ENCODE results near the gene NUDT13. TPM values are rescaled to one million over a fixed set of nuclear protein-coding genes. Genes with fewer than 3 reads are reported as not detected.
A peak's percentile ranks its signal among the peaks of the same experiment; 100 is the strongest.

The NUDT13 gene
- total and polyA plus RNA-seq, 9 of the 15 experiments (the other 6 are each of a cell fraction or from before 2014, with no cell fraction given): 4.7 to 11.1 (median 5.6) TPM

DNA sequence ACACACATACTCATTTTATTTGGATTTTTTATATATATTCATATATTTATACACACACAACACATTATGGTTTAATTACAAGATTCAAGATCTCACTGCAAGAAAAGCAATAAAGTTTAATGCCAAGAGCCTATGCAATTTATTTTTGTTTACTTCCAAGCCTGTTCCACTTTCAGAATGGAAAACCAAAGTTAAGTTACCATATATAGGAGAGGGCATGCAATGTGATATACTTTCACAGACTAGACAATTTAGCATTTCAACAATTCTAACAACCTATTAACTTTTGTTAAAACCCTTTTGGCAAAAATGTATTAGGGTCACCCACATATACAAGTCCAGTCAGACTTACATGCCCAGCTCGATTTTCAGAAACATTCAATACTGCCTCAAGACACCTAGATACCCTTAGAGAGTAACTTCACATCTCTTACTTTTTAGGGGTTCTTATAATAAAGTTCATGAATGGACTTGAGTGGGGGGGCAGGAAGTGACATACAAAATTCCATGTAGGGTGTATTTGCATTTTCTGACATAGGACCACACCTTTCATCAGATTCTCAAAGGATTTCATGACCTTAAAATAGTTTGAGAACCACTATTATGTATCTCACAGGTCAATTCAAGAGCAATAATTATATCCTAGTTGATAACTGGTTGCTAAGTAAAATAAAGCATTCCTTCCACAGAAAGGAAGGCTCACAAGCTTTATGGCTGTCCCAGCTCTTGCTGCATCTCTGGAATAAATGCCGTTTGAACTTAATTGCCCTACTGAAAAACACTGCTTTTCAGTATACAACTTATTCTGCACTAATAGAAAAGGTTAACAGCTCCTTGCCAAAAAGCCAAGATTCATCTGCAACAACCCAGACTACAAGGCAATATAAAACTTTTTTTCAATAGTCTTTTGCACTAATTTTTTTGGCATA, 16.1 kb upstream of the NUDT13 start:
- Histone ChIP-seq H3K36me3 (ENCODE audit: control insufficient read depth, insufficient read depth, low read length) (peaks cover 16% of the 10 kb centered on the region; the same call in 2 of the 3 replicates), H3K9me1 (ENCODE audit: control insufficient read depth, insufficient read depth, low read length) (no peaks in the 10 kb centered on the region), H3K27me3 (ENCODE audit: control insufficient read depth in 2 of 2, insufficient read depth in 2 of 2, low read length in 2 of 2) (no peaks in the 10 kb centered on the region), H3K4me2 (ENCODE audit: insufficient read depth, low read length) (peak overlapping the region; percentile 82), H3K79me2 (ENCODE audit: control insufficient read depth, insufficient read depth, low read length) (peaks cover 74% of the 10 kb centered on the region), H2AFZ (ENCODE audit: low read depth, low read length) (no peak overlapping the region; the same call in 1 of the 2 replicates), H3K9me3 (replicated peaks; ENCODE audit: control insufficient read depth, insufficient read depth, low read depth, low read length) (no peaks in the 10 kb centered on the region), H3K4me3 (peak overlapping the region; percentile 74), H4K20me1 (replicated peaks; ENCODE audit: control insufficient read depth, insufficient read depth, low read length) (peaks cover 15% of the 10 kb centered on the region; the same call in 1 of the 2 replicates), H3K27ac (ENCODE audit: extremely low read depth, low read depth, low read length) (peak overlapping the region; percentile 31; the same call in 2 of the 3 replicates), H3K9ac (ENCODE audit: insufficient read depth in 1 of 2, low read depth in 2 of 2, low read length in 2 of 2) (peak overlapping the region in 1 of 2 experiments; percentile 91; a peak in 2 of 4 replicates), H3K4me1 (replicated peaks in 1 of 2; ENCODE audit: control insufficient read depth in 2 of 2, insufficient read depth in 2 of 2, low read length in 2 of 2) (peaks cover 12% of the 10 kb centered on the region in 2 experiments; a peak in 3 of 5 replicates)
- DNase-seq (ENCODE audit: extremely low read depth in 1 of 4, low spot score in 3 of 4) (peak in 2 of 4 experiments; percentile 35 to 49), ATAC-seq (no peak), FAIRE-seq (peak; percentile 48)
- ChIA-PET CTCF (ENCODE audit: low intra/inter-chr PET ratio) (no interaction called here), POLR2A (interaction anchor here (0.5 to 7.5 kb wide), 11 partner anchors 11 to 798 kb away, joined by 3 to 112 read pairs (median 3); partner anchors contain the start of genes DNAJC9 and NUDT13)
- BruUV-seq (replicated peaks): no TSS peak
- intact Hi-C loops (cut with micrococcal nuclease): no loop called here
- in situ Hi-C loops (cut with MboI): no loop called here
- WGBS (ENCODE audit: insufficient coverage, low coverage, missing lambda C conversion rate): 2% methylated on average over 2 of the region's 2 CpGs
- TF ChIP-seq CREB1 (IDR thresholded peaks at IDR 0.05): peak; percentile 23; the same call in 1 of the 2 replicates
- TF ChIP-seq CREB1 (CRISPR knock-in tag; IDR thresholded peaks at IDR 0.05): no peak
- TF ChIP-seq, protein P1, sequence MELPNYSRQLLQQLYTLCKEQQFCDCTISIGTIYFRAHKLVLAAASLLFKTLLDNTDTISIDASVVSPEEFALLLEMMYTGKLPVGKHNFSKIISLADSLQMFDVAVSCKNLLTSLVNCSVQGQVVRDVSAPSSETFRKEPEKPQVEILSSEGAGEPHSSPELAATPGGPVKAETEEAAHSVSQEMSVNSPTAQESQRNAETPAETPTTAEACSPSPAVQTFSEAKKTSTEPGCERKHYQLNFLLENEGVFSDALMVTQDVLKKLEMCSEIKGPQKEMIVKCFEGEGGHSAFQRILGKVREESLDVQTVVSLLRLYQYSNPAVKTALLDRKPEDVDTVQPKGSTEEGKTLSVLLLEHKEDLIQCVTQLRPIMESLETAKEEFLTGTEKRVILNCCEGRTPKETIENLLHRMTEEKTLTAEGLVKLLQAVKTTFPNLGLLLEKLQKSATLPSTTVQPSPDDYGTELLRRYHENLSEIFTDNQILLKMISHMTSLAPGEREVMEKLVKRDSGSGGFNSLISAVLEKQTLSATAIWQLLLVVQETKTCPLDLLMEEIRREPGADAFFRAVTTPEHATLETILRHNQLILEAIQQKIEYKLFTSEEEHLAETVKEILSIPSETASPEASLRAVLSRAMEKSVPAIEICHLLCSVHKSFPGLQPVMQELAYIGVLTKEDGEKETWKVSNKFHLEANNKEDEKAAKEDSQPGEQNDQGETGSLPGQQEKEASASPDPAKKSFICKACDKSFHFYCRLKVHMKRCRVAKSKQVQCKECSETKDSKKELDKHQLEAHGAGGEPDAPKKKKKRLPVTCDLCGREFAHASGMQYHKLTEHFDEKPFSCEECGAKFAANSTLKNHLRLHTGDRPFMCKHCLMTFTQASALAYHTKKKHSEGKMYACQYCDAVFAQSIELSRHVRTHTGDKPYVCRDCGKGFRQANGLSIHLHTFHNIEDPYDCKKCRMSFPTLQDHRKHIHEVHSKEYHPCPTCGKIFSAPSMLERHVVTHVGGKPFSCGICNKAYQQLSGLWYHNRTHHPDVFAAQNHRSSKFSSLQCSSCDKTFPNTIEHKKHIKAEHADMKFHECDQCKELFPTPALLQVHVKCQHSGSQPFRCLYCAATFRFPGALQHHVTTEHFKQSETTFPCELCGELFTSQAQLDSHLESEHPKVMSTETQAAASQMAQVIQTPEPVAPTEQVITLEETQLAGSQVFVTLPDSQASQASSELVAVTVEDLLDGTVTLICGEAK (IDR thresholded peaks at IDR 0.05): 0 out of 2 replicates have a peak, but pooled peaks have one; percentile 30
- TF ChIP-seq, protein P1 (CRISPR knock-in tag; IDR thresholded peaks at IDR 0.05): no peak
- TF ChIP-seq GABPA (tag; conservative IDR thresholded peaks at IDR 0.05; ENCODE audit: low read depth): peak; percentile 62
- peak; percentile 20; the same call in 1 of the 2 replicates for TF ChIP-seq EP400 (IDR thresholded peaks at IDR 0.05)
- TF ChIP-seq, protein P2, sequence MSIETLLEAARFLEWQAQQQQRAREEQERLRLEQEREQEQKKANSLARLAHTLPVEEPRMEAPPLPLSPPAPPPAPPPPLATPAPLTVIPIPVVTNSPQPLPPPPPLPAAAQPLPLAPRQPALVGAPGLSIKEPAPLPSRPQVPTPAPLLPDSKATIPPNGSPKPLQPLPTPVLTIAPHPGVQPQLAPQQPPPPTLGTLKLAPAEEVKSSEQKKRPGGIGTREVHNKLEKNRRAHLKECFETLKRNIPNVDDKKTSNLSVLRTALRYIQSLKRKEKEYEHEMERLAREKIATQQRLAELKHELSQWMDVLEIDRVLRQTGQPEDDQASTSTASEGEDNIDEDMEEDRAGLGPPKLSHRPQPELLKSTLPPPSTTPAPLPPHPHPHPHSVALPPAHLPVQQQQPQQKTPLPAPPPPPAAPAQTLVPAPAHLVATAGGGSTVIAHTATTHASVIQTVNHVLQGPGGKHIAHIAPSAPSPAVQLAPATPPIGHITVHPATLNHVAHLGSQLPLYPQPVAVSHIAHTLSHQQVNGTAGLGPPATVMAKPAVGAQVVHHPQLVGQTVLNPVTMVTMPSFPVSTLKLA (conservative IDR thresholded peaks at IDR 0.05): 0 out of 4 replicates have a peak, but pooled peaks of 1 of the 2 experiments have one; percentile 34
- TF ChIP-seq CREM (IDR thresholded peaks at IDR 0.05; ENCODE audit: low read depth): 0 out of 2 replicates have a peak, but pooled peaks have one; percentile 35

Measured in K562 (cell line).